GDM1 (cell line): ENCODE data around the gene CCSAP.
A peak's percentile ranks its signal among the peaks of the same experiment; 100 is the strongest.
"Not testable (repeated sequence)": the region's sequence is repeated elsewhere in the genome, so short reads cannot be mapped to it uniquely, and the experiment has no call there.

Experiments used
- DNase-seq: peaks from one replicate; lab custom pipeline; 2025; lab: John Stamatoyannopoulos, UW

CCSAP gene

GRCh38 chr1:229364207-229365065 is 21.6 kb upstream of the CCSAP start:
- DNase-seq: no peak

- no peak for DNase-seq
These were observed 20.9 kb upstream of the CCSAP start for GRCh38 chr1:229363723-229364122.

- DNase-seq: no peak
These were observed 17.6 kb upstream of the CCSAP start for GRCh38 chr1:229360420-229360819.

- no peak for DNase-seq
These were observed 12.8 kb upstream of the CCSAP start for GRCh38 chr1:229355661-229356060.

- DNase-seq: no peak
These were observed 11.4 kb upstream of the CCSAP start for GRCh38 chr1:229354226-229354625.

GRCh38 chr1:229352975-229353374 is 10.1 kb upstream of the CCSAP start:
- DNase-seq: no peak

- no peak for DNase-seq
These were observed 6.9 kb upstream of the CCSAP start for GRCh38 chr1:229349463-229350385.

GRCh38 chr1:229347528-229347927 is 4.7 kb upstream of the CCSAP start:
- no peak for DNase-seq

GRCh38 chr1:229344937-229345684 is 2.3 kb upstream of the CCSAP start:
- DNase-seq: no peak

- DNase-seq: no peak
These were observed 1.3 kb upstream of the CCSAP start for GRCh38 chr1:229344139-229344538.

- peak; percentile 83 for DNase-seq
These were observed 832 bp downstream of the CCSAP start for GRCh38 chr1:229341774-229342655.

GRCh38 chr1:229340496-229340895 is 2.4 kb downstream of the CCSAP start:
- DNase-seq: no peak

- DNase-seq: no peak
These were observed 3.3 kb downstream of the CCSAP start for GRCh38 chr1:229339520-229339919.

- no peak for DNase-seq
These were observed 3.8 kb downstream of the CCSAP start for GRCh38 chr1:229339086-229339485.

GRCh38 chr1:229336345-229336744 is 6.5 kb downstream of the CCSAP start:
- DNase-seq: no peak

GRCh38 chr1:229334716-229335115 is 8.1 kb downstream of the CCSAP start:
- no peak for DNase-seq

GRCh38 chr1:229334269-229334668 is 8.6 kb downstream of the CCSAP start:
- DNase-seq: no peak

- DNase-seq: no peak
These were observed 14.1 kb downstream of the CCSAP start for GRCh38 chr1:229328598-229329362.

GRCh38 chr1:229327765-229328164 is 15.1 kb downstream of the CCSAP start:
- DNase-seq: not testable (repeated sequence)

GRCh38 chr1:229326601-229327000 is 16.2 kb downstream of the CCSAP start:
- no peak for DNase-seq
